ENCODE measurements around the gene CAD. TPM values are rescaled to one million over a fixed set of nuclear protein-coding genes. Genes with fewer than 3 reads are reported as not detected.

The CAD gene
- total RNA-seq, 4 donors from 2014 or later: 9.0 to 28.8 (median 17.4) TPM

DNA sequence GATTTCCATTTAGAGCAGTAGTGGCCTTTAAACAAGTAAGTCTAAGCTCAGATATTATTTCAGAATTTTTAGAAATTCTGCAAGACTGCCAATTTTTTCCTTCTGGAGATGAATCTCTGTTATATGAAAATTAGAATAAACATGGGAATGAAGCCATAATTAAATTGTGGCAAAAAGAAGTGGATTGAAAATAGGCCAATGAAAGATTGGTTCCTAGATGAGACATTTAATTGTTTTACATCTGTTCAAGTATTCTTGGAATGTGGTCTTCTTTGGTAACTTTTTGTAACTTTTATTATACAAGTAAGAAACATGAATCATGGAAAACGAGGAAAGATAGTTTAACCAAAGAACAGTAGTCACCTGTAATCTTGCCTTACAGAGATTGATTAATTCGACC, 10.3 kb downstream of the CAD start:
- no peak for DNase-seq (ENCODE audit: low spot score in 2 of 2)
- H3K4me3 ChIP-seq (ENCODE audit: low read depth, poor library complexity, severe bottlenecking): no peak overlapping the region
- intact Hi-C loops (cut with DNase I; ENCODE audit: low total_unique reads): no loop called here
- 77% methylated on average over 2 of the region's 2 CpGs for WGBS, 2 donors
- TF ChIP-seq, protein P1, sequence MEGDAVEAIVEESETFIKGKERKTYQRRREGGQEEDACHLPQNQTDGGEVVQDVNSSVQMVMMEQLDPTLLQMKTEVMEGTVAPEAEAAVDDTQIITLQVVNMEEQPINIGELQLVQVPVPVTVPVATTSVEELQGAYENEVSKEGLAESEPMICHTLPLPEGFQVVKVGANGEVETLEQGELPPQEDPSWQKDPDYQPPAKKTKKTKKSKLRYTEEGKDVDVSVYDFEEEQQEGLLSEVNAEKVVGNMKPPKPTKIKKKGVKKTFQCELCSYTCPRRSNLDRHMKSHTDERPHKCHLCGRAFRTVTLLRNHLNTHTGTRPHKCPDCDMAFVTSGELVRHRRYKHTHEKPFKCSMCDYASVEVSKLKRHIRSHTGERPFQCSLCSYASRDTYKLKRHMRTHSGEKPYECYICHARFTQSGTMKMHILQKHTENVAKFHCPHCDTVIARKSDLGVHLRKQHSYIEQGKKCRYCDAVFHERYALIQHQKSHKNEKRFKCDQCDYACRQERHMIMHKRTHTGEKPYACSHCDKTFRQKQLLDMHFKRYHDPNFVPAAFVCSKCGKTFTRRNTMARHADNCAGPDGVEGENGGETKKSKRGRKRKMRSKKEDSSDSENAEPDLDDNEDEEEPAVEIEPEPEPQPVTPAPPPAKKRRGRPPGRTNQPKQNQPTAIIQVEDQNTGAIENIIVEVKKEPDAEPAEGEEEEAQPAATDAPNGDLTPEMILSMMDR (IDR thresholded peaks at IDR 0.05): no peak
- TF ChIP-seq POLR2A (IDR thresholded peaks at IDR 0.05): no peak

DNA sequence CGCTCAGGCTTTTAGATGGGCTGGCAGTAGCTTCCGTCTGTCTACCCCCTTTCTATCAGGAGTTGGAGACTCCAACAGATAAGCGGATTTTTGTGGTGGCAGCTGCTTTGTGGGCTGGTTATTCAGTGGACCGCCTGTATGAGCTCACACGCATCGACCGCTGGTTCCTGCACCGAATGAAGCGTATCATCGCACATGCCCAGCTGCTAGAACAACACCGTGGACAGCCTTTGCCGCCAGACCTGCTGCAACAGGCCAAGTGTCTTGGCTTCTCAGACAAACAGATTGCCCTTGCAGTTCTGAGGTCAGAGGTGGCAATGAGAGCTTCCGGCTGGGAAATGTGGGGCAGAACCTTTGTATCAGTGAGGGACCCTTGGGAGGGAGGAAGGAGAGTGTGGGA, 14.8 kb downstream of the CAD start:
- TF ChIP-seq, protein P1 (IDR thresholded peaks at IDR 0.05): no peak
- H3K4me3 ChIP-seq (ENCODE audit: low read depth, poor library complexity, severe bottlenecking): no peak overlapping the region
- 96 to 97% methylated on average over 13 of the region's 13 CpGs for WGBS, 2 donors
- DNase-seq (ENCODE audit: low spot score in 2 of 2): no peak
- intact Hi-C loops (cut with DNase I; ENCODE audit: low total_unique reads): no loop called here

DNA sequence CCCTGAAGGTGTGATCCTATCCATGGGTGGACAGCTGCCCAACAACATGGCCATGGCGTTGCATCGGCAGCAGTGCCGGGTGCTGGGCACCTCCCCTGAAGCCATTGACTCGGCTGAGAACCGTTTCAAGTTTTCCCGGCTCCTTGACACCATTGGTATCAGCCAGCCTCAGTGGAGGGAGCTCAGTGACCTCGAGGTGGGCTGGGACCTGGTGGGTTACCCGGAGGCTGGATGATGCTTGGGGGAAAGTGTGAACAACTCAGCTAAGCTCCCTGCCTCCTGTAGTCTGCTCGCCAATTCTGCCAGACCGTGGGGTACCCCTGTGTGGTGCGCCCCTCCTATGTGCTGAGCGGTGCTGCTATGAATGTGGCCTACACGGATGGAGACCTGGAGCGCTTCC, 16.2 kb downstream of the CAD start:
- intact Hi-C loops (cut with DNase I; ENCODE audit: low total_unique reads): no loop called here
- DNase-seq (ENCODE audit: low spot score in 2 of 2): no peak
- TF ChIP-seq, protein P1 (IDR thresholded peaks at IDR 0.05): no peak
- TF ChIP-seq POLR2A (IDR thresholded peaks at IDR 0.05): no peak
- H3K4me3 ChIP-seq (ENCODE audit: low read depth, poor library complexity, severe bottlenecking): no peak overlapping the region
- 96% methylated on average over 13 to 14 of the region's 14 CpGs for WGBS, 2 donors

DNA sequence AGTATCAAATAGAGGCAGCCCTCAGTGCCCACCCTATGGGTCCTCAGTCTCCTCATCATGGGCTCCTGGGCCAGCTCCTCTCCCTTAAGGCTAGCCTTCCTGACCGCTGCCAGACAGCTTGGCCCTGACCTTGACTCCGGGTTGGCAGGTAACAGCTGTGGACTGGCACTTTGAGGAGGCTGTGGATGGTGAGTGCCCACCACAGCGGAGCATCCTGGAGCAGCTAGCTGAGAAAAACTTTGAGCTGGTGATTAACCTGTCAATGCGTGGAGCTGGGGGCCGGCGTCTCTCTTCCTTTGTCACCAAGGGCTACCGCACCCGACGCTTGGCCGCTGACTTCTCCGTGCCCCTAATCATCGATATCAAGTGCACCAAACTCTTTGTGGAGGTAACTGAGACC, 19.0 kb downstream of the CAD start:
- no peak overlapping the region for H3K4me3 ChIP-seq (ENCODE audit: low read depth, poor library complexity, severe bottlenecking)
- WGBS, 2 donors: 95 to 96% methylated on average over 11 to 12 of the region's 12 CpGs
- intact Hi-C loops (cut with DNase I; ENCODE audit: low total_unique reads): no loop called here
- no peak for TF ChIP-seq POLR2A (IDR thresholded peaks at IDR 0.05)
- TF ChIP-seq, protein P1 (IDR thresholded peaks at IDR 0.05): no peak
- no peak for DNase-seq (ENCODE audit: low spot score in 2 of 2)

DNA sequence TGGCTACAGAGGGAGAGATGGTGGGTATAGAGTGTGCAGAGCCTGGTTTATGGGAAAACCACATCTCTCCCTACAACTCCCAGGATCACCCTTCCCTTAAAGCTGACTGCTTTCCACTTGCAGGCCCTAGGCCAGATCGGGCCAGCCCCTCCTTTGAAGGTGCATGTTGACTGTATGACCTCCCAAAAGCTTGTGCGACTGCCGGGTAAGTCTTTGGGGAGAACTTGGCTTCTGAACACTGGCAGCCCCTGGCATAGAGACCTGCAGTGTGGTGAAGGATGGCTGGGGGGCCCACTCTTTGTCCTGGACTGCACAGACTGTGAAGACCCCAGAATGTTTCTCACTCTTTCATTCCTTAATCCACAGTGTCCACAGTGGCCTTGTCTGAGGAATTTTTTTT, 19.5 kb downstream of the CAD start:
- intact Hi-C loops (cut with DNase I; ENCODE audit: low total_unique reads): no loop called here
- no peak overlapping the region for H3K4me3 ChIP-seq (ENCODE audit: low read depth, poor library complexity, severe bottlenecking)
- DNase-seq (ENCODE audit: low spot score in 2 of 2): no peak
- TF ChIP-seq, protein P1 (IDR thresholded peaks at IDR 0.05): no peak
- TF ChIP-seq POLR2A (IDR thresholded peaks at IDR 0.05): no peak
- WGBS, 2 donors: 88 to 92% methylated on average over 3 of the region's 3 CpGs

DNA sequence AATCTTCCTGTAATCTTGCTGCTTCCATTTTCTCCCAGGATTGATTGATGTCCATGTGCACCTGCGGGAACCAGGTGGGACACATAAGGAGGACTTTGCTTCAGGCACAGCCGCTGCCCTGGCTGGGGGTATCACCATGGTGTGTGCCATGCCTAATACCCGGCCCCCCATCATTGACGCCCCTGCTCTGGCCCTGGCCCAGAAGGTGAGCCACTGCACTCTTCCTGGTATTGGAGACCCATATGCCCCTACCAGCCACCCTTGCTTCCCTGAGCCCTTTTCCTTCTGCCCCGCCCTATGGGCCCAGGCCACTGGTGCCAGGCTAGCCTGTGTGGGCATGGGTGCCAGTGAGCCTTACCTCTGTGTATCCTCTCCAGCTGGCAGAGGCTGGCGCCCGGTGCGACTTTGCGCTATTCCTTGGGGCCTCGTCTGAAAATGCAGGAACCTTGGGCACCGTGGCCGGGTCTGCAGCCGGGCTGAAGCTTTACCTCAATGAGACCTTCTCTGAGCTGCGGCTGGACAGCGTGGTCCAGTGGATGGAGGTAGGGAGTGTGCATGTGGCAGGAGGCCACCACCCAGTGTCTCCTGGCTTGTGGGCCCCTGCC, 20.3 kb downstream of the CAD start:
- WGBS, 2 donors: 91 to 97% methylated on average over 14 to 15 of the region's 15 CpGs
- no peak for TF ChIP-seq POLR2A (IDR thresholded peaks at IDR 0.05)
- TF ChIP-seq, protein P1 (IDR thresholded peaks at IDR 0.05): no peak
- DNase-seq (ENCODE audit: low spot score in 2 of 2): no peak
- no peak overlapping the region for H3K4me3 ChIP-seq (ENCODE audit: low read depth, poor library complexity, severe bottlenecking)
- intact Hi-C loops (cut with DNase I; ENCODE audit: low total_unique reads): no loop called here

All from lower leg skin (tissue), 4 donors.